Peyer's patch (tissue), 4 donors: ENCODE measurements around the gene FSTL1.

Experiments
- POLR2A ChIP-seq, 2 donors: fragments of 450-650 bp; IDR thresholded peaks; one replicate each; pipeline ENCODE4 v1.5.1; 2017; ENCODE audit warnings: antibody characterized with exemption in 2 of 2, mild to moderate bottlenecking in 2 of 2, moderate library complexity in 2 of 2
- TF ChIP-seq, protein P1 (sequence below), 6 experiments: fragments of 450-650 bp in 4 of 6; fragments of 200-600 bp in 2 of 6; sonication (generic) in 1 of 6; IDR thresholded peaks; one replicate each; pipeline ENCODE4 v1.5.1; 2017 to 2019; ENCODE audit warnings: antibody characterized with exemption in 6 of 6, mild to moderate bottlenecking in 3 of 6, moderate library complexity in 1 of 6

DNA sequence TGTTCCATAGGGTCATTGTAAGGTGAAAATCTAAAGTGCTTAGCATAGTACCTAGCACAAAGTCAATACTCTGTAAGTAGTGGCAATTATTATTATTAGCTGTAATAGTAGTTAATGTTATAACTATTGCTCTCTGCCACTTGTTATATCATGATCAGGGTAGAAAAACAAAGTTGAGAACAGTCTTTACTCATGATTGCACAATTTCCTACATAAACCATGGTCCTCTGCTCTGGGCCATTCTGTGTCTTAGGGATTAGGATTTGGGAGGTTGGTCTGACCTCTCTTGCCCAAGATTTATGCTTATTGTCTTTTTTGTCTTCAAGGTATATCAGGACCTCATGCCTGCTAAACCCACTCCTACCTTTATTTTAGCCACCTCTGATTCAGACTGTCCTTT is 97.3 kb downstream of the FSTL1 start:
- TF ChIP-seq, protein P1, sequence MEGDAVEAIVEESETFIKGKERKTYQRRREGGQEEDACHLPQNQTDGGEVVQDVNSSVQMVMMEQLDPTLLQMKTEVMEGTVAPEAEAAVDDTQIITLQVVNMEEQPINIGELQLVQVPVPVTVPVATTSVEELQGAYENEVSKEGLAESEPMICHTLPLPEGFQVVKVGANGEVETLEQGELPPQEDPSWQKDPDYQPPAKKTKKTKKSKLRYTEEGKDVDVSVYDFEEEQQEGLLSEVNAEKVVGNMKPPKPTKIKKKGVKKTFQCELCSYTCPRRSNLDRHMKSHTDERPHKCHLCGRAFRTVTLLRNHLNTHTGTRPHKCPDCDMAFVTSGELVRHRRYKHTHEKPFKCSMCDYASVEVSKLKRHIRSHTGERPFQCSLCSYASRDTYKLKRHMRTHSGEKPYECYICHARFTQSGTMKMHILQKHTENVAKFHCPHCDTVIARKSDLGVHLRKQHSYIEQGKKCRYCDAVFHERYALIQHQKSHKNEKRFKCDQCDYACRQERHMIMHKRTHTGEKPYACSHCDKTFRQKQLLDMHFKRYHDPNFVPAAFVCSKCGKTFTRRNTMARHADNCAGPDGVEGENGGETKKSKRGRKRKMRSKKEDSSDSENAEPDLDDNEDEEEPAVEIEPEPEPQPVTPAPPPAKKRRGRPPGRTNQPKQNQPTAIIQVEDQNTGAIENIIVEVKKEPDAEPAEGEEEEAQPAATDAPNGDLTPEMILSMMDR (IDR thresholded peaks at IDR 0.05): no peak
- TF ChIP-seq POLR2A (IDR thresholded peaks at IDR 0.05): no peak
